Nucleus accumbens (tissue), 56 donors: ENCODE data around the gene KNCN.

Source experiments
- DNase-seq, 56 donors: peaks; one replicate each; lab custom pipeline; 2025; lab: John Stamatoyannopoulos, UW

The KNCN gene

GRCh38 chr1:46512135-46512791 lies 39.2 kb downstream of the KNCN start:
- no peak for DNase-seq

- DNase-seq, result no peak
Observed at GRCh38 chr1:46510998-46511365, 40.5 kb downstream of the KNCN start.

GRCh38 chr1:46510341-46510997 lies 41.0 kb downstream of the KNCN start:
- no peak for DNase-seq

DNA sequence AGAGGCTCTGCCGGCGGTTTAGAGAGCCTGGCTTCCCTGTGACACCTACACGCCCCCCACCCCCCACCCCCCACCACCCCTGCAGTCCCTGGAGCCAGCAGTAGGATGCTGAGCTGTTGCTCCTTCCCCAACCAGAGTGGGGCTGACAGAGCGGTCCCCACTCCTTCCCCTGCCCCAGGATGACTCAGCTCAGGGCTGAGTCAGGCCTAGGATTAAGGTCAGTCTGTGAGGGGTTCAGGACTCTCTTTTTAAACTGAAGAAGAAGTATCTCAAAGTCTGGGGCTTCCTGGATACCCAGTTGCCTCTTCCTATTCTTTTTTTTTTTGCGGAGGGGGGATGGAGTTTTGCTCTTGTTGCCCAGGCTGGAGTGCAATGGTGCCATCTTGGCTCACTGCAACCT lies 42.7 kb downstream of the KNCN start:
- DNase-seq, result no peak

DNA sequence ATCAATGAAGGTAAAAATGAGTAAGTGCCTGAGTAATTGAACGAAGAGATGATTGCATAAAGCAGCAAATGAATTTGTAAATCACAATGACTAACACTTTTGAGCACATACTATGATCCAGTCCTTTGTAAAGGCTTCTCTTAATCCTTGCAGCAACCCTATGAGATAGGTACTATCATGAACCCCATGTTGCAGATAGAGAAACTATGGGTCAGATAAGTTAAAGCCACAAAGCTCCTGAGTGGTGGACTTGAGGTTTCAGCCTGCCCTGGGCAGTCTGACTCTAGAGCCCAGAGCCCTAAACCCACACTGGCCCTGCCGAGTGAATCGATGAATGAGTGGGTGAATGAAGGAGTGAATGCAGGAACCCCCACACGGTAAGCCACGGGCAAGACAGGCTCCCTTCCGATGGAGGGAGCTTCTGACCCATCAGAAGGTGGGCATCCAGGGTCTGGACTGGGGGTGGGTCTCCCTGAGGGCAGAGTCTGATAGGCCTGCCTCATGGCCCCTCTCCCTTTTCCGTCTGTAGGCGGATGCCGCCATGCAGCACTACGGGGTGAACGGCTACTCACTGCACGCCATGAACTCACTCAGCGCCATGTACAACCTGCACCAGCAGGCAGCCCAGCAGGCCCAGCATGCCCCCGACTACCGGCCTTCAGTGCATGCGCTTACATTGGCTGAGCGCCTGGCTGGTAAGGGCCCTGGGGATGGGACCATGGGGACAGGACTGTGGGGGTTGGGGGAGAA lies 44.8 kb downstream of the KNCN start:
- no peak for DNase-seq

GRCh38 chr1:46503421-46503820 lies 48.0 kb downstream of the KNCN start:
- no peak for DNase-seq

- no peak for DNase-seq
Observed at GRCh38 chr1:46501528-46501927, 49.9 kb downstream of the KNCN start.

DNA sequence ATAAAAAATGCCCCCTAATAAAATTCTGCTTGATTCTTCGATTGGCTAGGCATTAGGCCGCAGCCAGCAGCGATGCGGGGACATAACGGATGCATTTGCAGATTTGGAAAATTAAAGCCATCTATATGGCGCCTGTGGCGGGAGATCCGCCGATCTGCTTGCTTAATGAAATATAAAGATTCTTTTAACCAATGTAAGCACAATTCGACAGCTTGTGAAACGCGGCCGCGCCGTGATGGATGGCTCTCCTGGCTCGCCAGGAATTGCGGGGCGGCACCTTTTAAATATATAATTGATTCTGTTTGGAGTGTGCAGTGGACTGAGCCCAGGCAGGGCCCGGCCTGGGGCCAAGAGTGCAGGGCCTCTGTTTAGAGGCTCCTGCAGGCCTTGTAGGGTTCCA lies 53.8 kb downstream of the KNCN start:
- no peak for DNase-seq

DNA sequence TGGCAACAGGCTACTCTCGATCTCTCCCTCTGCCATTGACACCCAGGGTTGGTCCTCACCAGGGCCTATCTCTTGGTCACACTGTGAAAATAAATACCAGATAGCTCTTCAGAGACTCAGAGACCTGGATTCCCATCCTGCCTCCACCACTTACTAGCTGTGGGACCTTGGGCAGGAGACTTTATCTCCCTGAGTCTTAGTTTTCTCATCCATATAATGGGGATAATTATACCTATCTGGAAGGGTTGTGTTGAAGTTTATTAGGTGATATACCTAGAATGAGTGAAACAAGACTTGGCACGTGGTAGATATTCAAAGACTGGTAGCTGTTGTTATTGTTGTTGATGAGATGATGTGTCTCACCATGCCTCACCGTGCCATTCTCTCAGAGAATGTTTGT lies 54.4 kb downstream of the KNCN start:
- DNase-seq, result no peak

DNA sequence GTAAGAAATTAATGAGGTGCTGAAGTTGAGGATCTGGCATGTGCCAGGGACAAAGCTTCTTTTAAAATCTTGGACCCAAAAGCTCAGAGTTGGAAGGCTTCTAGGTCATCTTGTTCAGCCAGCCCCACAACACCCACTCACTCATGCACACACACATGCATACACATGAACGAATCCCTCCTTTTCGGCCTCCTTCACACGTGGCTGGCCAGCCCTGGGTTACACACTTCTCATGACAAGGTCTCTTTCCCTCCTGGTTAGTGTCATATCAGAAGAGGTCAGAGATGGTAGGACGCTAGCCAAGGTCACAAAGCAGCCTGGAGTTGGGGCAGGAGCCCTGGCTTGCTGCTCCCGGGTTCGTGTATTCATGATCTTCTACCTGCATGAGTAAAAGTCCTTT lies 54.9 kb downstream of the KNCN start:
- DNase-seq, result no peak

GRCh38 chr1:46495778-46496177 lies 55.7 kb downstream of the KNCN start:
- DNase-seq, result no peak
